HepG2 (cell line): ENCODE data around the gene MCOLN1. TPM values are rescaled to one million over a fixed set of nuclear protein-coding genes. Genes with fewer than 3 reads are reported as not detected.
A peak's percentile ranks its signal among the peaks of the same experiment; 100 is the strongest.

Source experiments
- BRCA1 ChIP-seq: sonication (generic); formaldehyde crosslinking; IDR thresholded peaks from 2 replicates; pipeline ENCODE4 v1.4.0; 2020; ENCODE audit warnings: missing genetic modification reagents
- CEBPG ChIP-seq: IDR thresholded peaks from 2 replicates; pipeline ENCODE4 v1.6.1; 2016
- ELF3 ChIP-seq: IDR thresholded peaks from 2 replicates; pipeline ENCODE4 v1.6.1; 2016; ENCODE audit warnings: missing genetic modification reagents, missing compliant biosample characterization
- KLF9 ChIP-seq: IDR thresholded peaks from 2 replicates; pipeline ENCODE4 v1.6.1; 2016; ENCODE audit warnings: low read depth
- MIER2 ChIP-seq: IDR thresholded peaks from 2 replicates; pipeline ENCODE4 v1.6.1; 2016; ENCODE audit warnings: missing biosample characterization, missing genetic modification reagents
- MTF1 ChIP-seq: sonication (generic); formaldehyde crosslinking; IDR thresholded peaks from 2 replicates; pipeline ENCODE4 v1.5.0; 2020; ENCODE audit warnings: missing genetic modification reagents
- NAIF1 ChIP-seq: sonication (generic); formaldehyde crosslinking; IDR thresholded peaks from 2 replicates; pipeline ENCODE4 v1.5.0; 2020; ENCODE audit warnings: mild to moderate bottlenecking, missing genetic modification reagents, borderline replicate concordance
- ONECUT2 ChIP-seq: sonication (generic); formaldehyde crosslinking; IDR thresholded peaks from 2 replicates; pipeline ENCODE4 v1.4.0; 2020; ENCODE audit warnings: missing genetic modification reagents
- PHF21A ChIP-seq: sonication (generic); formaldehyde crosslinking; IDR thresholded peaks from 2 replicates; pipeline ENCODE4 v1.5.0; 2020; ENCODE audit warnings: mild to moderate bottlenecking, missing genetic modification reagents
- PLRG1 ChIP-seq: fragments of 450-650 bp; conservative IDR thresholded peaks from 2 replicates; pipeline ENCODE4 v1.6.1; 2016
- PLSCR1 ChIP-seq: sonication (generic); formaldehyde crosslinking; IDR thresholded peaks from 2 replicates; pipeline ENCODE4 v1.5.0; 2020; ENCODE audit warnings: missing genetic modification reagents, mild to moderate bottlenecking, borderline replicate concordance
- RORA ChIP-seq: sonication (generic); formaldehyde crosslinking; IDR thresholded peaks from 2 replicates; pipeline ENCODE4 v1.5.0; 2020; ENCODE audit warnings: mild to moderate bottlenecking, missing genetic modification reagents, moderate library complexity
- SMAD1 ChIP-seq: sonication (generic); formaldehyde crosslinking; IDR thresholded peaks from 2 replicates; pipeline ENCODE4 v1.4.0; 2020; ENCODE audit warnings: missing genetic modification reagents, low read depth, mild to moderate bottlenecking, borderline replicate concordance
- SMC3 ChIP-seq: IDR thresholded peaks from 2 replicates; pipeline ENCODE4 v1.6.1; 2011; ENCODE audit warnings: low read length, improper control_type of control experiment
- SUZ12 ChIP-seq: fragments of 150-350 bp; IDR thresholded peaks from 2 replicates; pipeline ENCODE4 v1.6.1; 2014; ENCODE audit warnings: low read depth, low read length
- YEATS2 ChIP-seq: sonication (generic); formaldehyde crosslinking; IDR thresholded peaks from 2 replicates; pipeline ENCODE4 v1.4.0; 2020; ENCODE audit warnings: missing genetic modification reagents, borderline replicate concordance
- ZNF232 ChIP-seq: sonication (generic); formaldehyde crosslinking; IDR thresholded peaks from 2 replicates; pipeline ENCODE4 v1.4.0; 2020; ENCODE audit warnings: missing genetic modification reagents, borderline replicate concordance
- ZNF235 ChIP-seq: sonication (generic); formaldehyde crosslinking; IDR thresholded peaks from 2 replicates; pipeline ENCODE4 v1.8.1; 2023; ENCODE audit warnings: mild to moderate bottlenecking, missing genetic modification reagents, borderline replicate concordance
- ZNF44 ChIP-seq: sonication (generic); formaldehyde crosslinking; IDR thresholded peaks from 2 replicates; pipeline ENCODE4 v1.5.1; 2020; ENCODE audit warnings: mild to moderate bottlenecking, missing genetic modification reagents
- ZNF468 ChIP-seq: sonication (generic); formaldehyde crosslinking; IDR thresholded peaks from 2 replicates; pipeline ENCODE4 v1.8.0; 2022; ENCODE audit warnings: mild to moderate bottlenecking, moderate library complexity, missing genetic modification reagents
- ZNF564 ChIP-seq: sonication (generic); formaldehyde crosslinking; IDR thresholded peaks from 2 replicates; pipeline ENCODE4 v1.8.1; 2023; ENCODE audit warnings: mild to moderate bottlenecking, missing genetic modification reagents
- polyA plus RNA-seq, 8 experiments: library from polyadenylated mRNA; depleted of rRNA in 3 of 8; stranded (reverse) in 7 of 8; unstranded in 1 of 8; fragments of >200 nt; fragmentation: Illumina TruSeq in 4 of 8; extraction: Trizol in 4 of 8; gene quantifications; 2 replicates each; pipeline versions ENCODE4 v1.2.1 to v1.2.3, GENCODE V29; 2011 to 2016; ENCODE audit warnings: low read depth in 4 of 8, missing spikeins in 1 of 8, mixed read lengths in 1 of 8; ENCODE audit not compliant: insufficient read depth in 1 of 8
- total RNA-seq, 5 experiments: library from RNA; depleted of rRNA; stranded (reverse); fragments of >200 nt; fragmentation: Illumina TruSeq; extraction: Trizol; gene quantifications; 2 replicates each; pipeline ENCODE4 v1.2.3, GENCODE V29; 2016; ENCODE audit warnings: low read depth in 1 of 5
- TF ChIP-seq, protein P1 (sequence below): sonication (generic); formaldehyde crosslinking; IDR thresholded peaks from 2 replicates; pipeline ENCODE4 v1.4.0; 2020; ENCODE audit warnings: low read depth, mild to moderate bottlenecking, missing genetic modification reagents
- TF ChIP-seq, protein P2 (sequence below): sonication (generic); formaldehyde crosslinking; IDR thresholded peaks from 2 replicates; pipeline ENCODE4 v1.4.0; 2020; ENCODE audit warnings: mild to moderate bottlenecking, missing genetic modification reagents
- TF ChIP-seq, protein P3 (sequence below): sonication (generic); formaldehyde crosslinking; IDR thresholded peaks from 2 replicates; pipeline ENCODE4 v1.4.0; 2020; ENCODE audit warnings: mild to moderate bottlenecking, missing genetic modification reagents
- TF ChIP-seq, protein P4 (sequence below): IDR thresholded peaks from 2 replicates; pipeline ENCODE4 v1.6.1; 2016; ENCODE audit warnings: low read depth, borderline replicate concordance

The MCOLN1 gene
- total and polyA plus RNA-seq, 2 of the 13 experiments (the other 11 are each of a cell fraction or from before 2014, with no cell fraction given) = 3.4 to 15.7 TPM

GRCh38 chr19:7500811-7501450, 21.5 kb upstream of the MCOLN1 start (continued):
- no peak for TF ChIP-seq MIER2
- TF ChIP-seq PLSCR1 (CRISPR knock-in tag) = no peak
- TF ChIP-seq, protein P1, sequence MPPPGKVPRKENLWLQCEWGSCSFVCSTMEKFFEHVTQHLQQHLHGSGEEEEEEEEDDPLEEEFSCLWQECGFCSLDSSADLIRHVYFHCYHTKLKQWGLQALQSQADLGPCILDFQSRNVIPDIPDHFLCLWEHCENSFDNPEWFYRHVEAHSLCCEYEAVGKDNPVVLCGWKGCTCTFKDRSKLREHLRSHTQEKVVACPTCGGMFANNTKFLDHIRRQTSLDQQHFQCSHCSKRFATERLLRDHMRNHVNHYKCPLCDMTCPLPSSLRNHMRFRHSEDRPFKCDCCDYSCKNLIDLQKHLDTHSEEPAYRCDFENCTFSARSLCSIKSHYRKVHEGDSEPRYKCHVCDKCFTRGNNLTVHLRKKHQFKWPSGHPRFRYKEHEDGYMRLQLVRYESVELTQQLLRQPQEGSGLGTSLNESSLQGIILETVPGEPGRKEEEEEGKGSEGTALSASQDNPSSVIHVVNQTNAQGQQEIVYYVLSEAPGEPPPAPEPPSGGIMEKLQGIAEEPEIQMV (CRISPR knock-in tag) = no peak
- TF ChIP-seq ZNF232 (CRISPR knock-in tag) = 0 out of 2 replicates have a peak, but pooled peaks have one; percentile 47
- TF ChIP-seq CEBPG (CRISPR knock-in tag) = no peak
- TF ChIP-seq PHF21A (CRISPR knock-in tag) = no peak
- peak; percentile 88; the same call in 1 of the 2 replicates for TF ChIP-seq SMAD1 (CRISPR knock-in tag)
- no peak for TF ChIP-seq RORA (CRISPR knock-in tag)
- no peak for TF ChIP-seq BRCA1 (CRISPR knock-in tag)
- no peak for TF ChIP-seq SUZ12
- no peak for TF ChIP-seq ZNF468 (CRISPR knock-in tag)
- no peak for TF ChIP-seq ZNF235 (CRISPR knock-in tag)
- no peak for TF ChIP-seq YEATS2 (CRISPR knock-in tag)
- TF ChIP-seq, protein P2, sequence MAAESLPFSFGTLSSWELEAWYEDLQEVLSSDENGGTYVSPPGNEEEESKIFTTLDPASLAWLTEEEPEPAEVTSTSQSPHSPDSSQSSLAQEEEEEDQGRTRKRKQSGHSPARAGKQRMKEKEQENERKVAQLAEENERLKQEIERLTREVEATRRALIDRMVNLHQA (CRISPR knock-in tag) = no peak
- TF ChIP-seq MTF1 = no peak
- TF ChIP-seq, protein P3, sequence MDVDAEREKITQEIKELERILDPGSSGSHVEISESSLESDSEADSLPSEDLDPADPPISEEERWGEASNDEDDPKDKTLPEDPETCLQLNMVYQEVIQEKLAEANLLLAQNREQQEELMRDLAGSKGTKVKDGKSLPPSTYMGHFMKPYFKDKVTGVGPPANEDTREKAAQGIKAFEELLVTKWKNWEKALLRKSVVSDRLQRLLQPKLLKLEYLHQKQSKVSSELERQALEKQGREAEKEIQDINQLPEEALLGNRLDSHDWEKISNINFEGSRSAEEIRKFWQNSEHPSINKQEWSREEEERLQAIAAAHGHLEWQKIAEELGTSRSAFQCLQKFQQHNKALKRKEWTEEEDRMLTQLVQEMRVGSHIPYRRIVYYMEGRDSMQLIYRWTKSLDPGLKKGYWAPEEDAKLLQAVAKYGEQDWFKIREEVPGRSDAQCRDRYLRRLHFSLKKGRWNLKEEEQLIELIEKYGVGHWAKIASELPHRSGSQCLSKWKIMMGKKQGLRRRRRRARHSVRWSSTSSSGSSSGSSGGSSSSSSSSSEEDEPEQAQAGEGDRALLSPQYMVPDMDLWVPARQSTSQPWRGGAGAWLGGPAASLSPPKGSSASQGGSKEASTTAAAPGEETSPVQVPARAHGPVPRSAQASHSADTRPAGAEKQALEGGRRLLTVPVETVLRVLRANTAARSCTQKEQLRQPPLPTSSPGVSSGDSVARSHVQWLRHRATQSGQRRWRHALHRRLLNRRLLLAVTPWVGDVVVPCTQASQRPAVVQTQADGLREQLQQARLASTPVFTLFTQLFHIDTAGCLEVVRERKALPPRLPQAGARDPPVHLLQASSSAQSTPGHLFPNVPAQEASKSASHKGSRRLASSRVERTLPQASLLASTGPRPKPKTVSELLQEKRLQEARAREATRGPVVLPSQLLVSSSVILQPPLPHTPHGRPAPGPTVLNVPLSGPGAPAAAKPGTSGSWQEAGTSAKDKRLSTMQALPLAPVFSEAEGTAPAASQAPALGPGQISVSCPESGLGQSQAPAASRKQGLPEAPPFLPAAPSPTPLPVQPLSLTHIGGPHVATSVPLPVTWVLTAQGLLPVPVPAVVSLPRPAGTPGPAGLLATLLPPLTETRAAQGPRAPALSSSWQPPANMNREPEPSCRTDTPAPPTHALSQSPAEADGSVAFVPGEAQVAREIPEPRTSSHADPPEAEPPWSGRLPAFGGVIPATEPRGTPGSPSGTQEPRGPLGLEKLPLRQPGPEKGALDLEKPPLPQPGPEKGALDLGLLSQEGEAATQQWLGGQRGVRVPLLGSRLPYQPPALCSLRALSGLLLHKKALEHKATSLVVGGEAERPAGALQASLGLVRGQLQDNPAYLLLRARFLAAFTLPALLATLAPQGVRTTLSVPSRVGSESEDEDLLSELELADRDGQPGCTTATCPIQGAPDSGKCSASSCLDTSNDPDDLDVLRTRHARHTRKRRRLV = no peak
- TF ChIP-seq ELF3 = no peak
- no peak for TF ChIP-seq NAIF1 (CRISPR knock-in tag)
- TF ChIP-seq SMC3 = no peak
- no peak for TF ChIP-seq PLRG1
- TF ChIP-seq ZNF44 (CRISPR knock-in tag) = 0 out of 2 replicates have a peak, but pooled peaks have one; percentile 81
- TF ChIP-seq ONECUT2 (CRISPR knock-in tag) = no peak; the same call in 1 of the 2 replicates
- 0 out of 2 replicates have a peak, but pooled peaks have one; percentile 46 for TF ChIP-seq ZNF564
- no peak for TF ChIP-seq KLF9 (CRISPR knock-in tag)
- TF ChIP-seq, protein P4, sequence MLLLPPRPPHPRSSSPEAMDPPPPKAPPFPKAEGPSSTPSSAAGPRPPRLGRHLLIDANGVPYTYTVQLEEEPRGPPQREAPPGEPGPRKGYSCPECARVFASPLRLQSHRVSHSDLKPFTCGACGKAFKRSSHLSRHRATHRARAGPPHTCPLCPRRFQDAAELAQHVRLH (CRISPR knock-in tag) = no peak
